Fibroblast of villous mesenchyme (primary cell): ENCODE measurements around the gene PARP16. TPM values are rescaled to one million over a fixed set of nuclear protein-coding genes. Genes with fewer than 3 reads are reported as not detected.

Experiments
- DNase-seq: peaks from one replicate; pipeline ENCODE4 v3.0.0-alpha.2; 2010; ENCODE audit warnings: low read depth
- H3K4me3 ChIP-seq: 2 replicates; pipeline ENCODE4 v1.5.1; 2011; ENCODE audit warnings: low read depth, mild to moderate bottlenecking, low read length
- CTCF ChIP-seq: IDR thresholded peaks from 2 replicates; pipeline ENCODE4 v1.5.1; 2012; ENCODE audit warnings: low read depth, mild to moderate bottlenecking, low read length; ENCODE audit not compliant: insufficient read depth
- total RNA-seq: library from RNA; depleted of rRNA; stranded (reverse); fragments of >200 nt; gene quantifications from 2 replicates; pipeline ENCODE4 v1.2.3, GENCODE V29; 2012

The PARP16 gene
- total RNA-seq = 3.0 and 4.5 TPM in 2 replicates

GRCh38 chr15:65286704-65287519 is at the start of gene PARP16:
Gene PARP16, minus strand, starts transcription at chr15:65286883. Its CDS starts 457 bp downstream, at chr15:65286426.
- TF ChIP-seq CTCF = peak; percentile 28
- peak; percentile 82 for DNase-seq
- H3K4me3 ChIP-seq = peak within 1 kb of the TSS; percentile 72

GRCh38 chr15:65335278-65336055 is 48.8 kb upstream of the PARP16 start:
- TF ChIP-seq CTCF = no peak
- no peak for DNase-seq
- no peak overlapping the region for H3K4me3 ChIP-seq

GRCh38 chr15:65334586-65335231 is 48.0 kb upstream of the PARP16 start:
- DNase-seq = no peak
- no peak overlapping the region for H3K4me3 ChIP-seq
- TF ChIP-seq CTCF = no peak

GRCh38 chr15:65333856-65334255 is 47.2 kb upstream of the PARP16 start:
- DNase-seq = no peak
- H3K4me3 ChIP-seq = no peak overlapping the region
- TF ChIP-seq CTCF = no peak

GRCh38 chr15:65333148-65333820 is 46.6 kb upstream of the PARP16 start:
- H3K4me3 ChIP-seq = no peak overlapping the region
- DNase-seq = no peak
- no peak for TF ChIP-seq CTCF

GRCh38 chr15:65332391-65333147 is 45.9 kb upstream of the PARP16 start:
- no peak overlapping the region for H3K4me3 ChIP-seq
- no peak for TF ChIP-seq CTCF
- no peak for DNase-seq
